Panc1 (cell line): ENCODE measurements around the gene HHAT. TPM values are rescaled to one million over a fixed set of nuclear protein-coding genes. Genes with fewer than 3 reads are reported as not detected.

Experiments used
- ATAC-seq: fragments of 200-7000 bp; cut with Tn5 transposase; 2 replicates; pipeline ENCODE4 v1.9.1; 2020; ENCODE audit warnings: mild to moderate bottlenecking, moderate library complexity
- BruUV-seq: library from RNA; stranded (reverse); fragments of 400-500 nt; replicated peaks from 2 replicates; lab custom pipeline; 2021; lab: Mats Ljungman, UMichigan
- CTCF ChIA-PET: fragments of 300-600 bp; sonication (Branson Sonifier 250); formaldehyde crosslinking; loops from one replicate; lab custom pipeline; 2022; ENCODE audit warnings: antibody characterized with exemption; lab: Charles Lee
- POLR2A ChIA-PET: fragments of 300-600 bp; sonication (Branson Sonifier 250); formaldehyde crosslinking; loops from one replicate; lab custom pipeline; 2022; ENCODE audit warnings: antibody characterized with exemption; lab: Charles Lee
- DNase-seq: peaks from one replicate; pipeline ENCODE4 v3.0.0-alpha.2; 2010; ENCODE audit warnings: low read depth, low spot score
- H3K27ac ChIP-seq: 2 replicates; pipeline ENCODE4 v1.5.1; 2011; ENCODE audit warnings: mild to moderate bottlenecking, low read length, inconsistent platforms
- H3K27me3 ChIP-seq: fragments of 200-500 bp; sonication (Bioruptor generic); 2 replicates; pipeline ENCODE4 v1.6.0; 2014; ENCODE audit warnings: low read length, inconsistent platforms; ENCODE audit not compliant: control insufficient read depth, insufficient read depth
- H3K36me3 ChIP-seq: fragments of 200-500 bp; sonication (Bioruptor generic); 2 replicates; pipeline ENCODE4 v1.5.1; 2014; ENCODE audit warnings: inconsistent platforms, mild to moderate bottlenecking, low read length, moderate library complexity; ENCODE audit not compliant: control insufficient read depth, insufficient read depth
- H3K4me1 ChIP-seq: 2 replicates; pipeline ENCODE4 v1.5.1; 2011; ENCODE audit warnings: inconsistent platforms, mild to moderate bottlenecking, low read length, moderate library complexity; ENCODE audit not compliant: control insufficient read depth, insufficient read depth
- H3K4me3 ChIP-seq, 2 experiments: 2 replicates each; pipeline ENCODE4 v1.5.1; 2011 to 2012; ENCODE audit warnings: low read depth in 2 of 2, low read length in 2 of 2, mild to moderate bottlenecking in 2 of 2, inconsistent platforms in 1 of 2, moderate library complexity in 1 of 2
- H3K9me3 ChIP-seq: fragments of 200-500 bp; sonication (Bioruptor generic); 2 replicates; pipeline ENCODE4 v1.5.1; 2014; ENCODE audit warnings: low read depth, mild to moderate bottlenecking, inconsistent platforms, low read length, moderate library complexity; ENCODE audit not compliant: control insufficient read depth, insufficient read depth
- CTCF ChIP-seq: fragments of 450-650 bp; IDR thresholded peaks from 2 replicates; pipeline ENCODE4 v1.5.1; 2017; ENCODE audit warnings: mild to moderate bottlenecking
- POLR2AphosphoS5 ChIP-seq: IDR thresholded peaks from 2 replicates; pipeline ENCODE4 v1.6.1; 2012; ENCODE audit warnings: mild to moderate bottlenecking, low read depth, low read length, moderate library complexity
- REST ChIP-seq, 2 experiments: IDR thresholded peaks; 2 replicates each; pipeline ENCODE4 v1.6.1; 2011 to 2012; ENCODE audit warnings: low read depth in 2 of 2, control low read depth in 1 of 2, low read length in 1 of 2, mild to moderate bottlenecking in 1 of 2, moderate library complexity in 1 of 2; ENCODE audit not compliant: insufficient read depth in 1 of 2
- SIN3A ChIP-seq: IDR thresholded peaks from 2 replicates; pipeline ENCODE4 v1.6.1; 2012; ENCODE audit warnings: low read depth, mild to moderate bottlenecking, low read length, moderate library complexity, borderline replicate concordance; ENCODE audit not compliant: insufficient read depth
- TCF7L2 ChIP-seq: IDR thresholded peaks from 2 replicates; pipeline ENCODE4 v1.6.1; 2011; ENCODE audit warnings: mild to moderate bottlenecking, low read depth, low read length, inconsistent platforms
- in situ Hi-C: cut with HindIII; loops from 2 replicates; pipeline ENCODE4 v1.10.0; 2016; ENCODE audit warnings: low sequenced_read_pairs, low pct_unique_long_range_greater_than_20kb
- intact Hi-C: fragments of 100-400 bp; cut with micrococcal nuclease; formaldehyde crosslinking; loops from one replicate; pipeline ENCODE4 v1.10.0; 2022; ENCODE audit not compliant: unreplicated experiment
- total RNA-seq: library from RNA; stranded (reverse); gene quantifications from one replicate; pipeline ENCODE4 v1.2.1, GENCODE V29; 2021; ENCODE audit not compliant: unreplicated experiment

HHAT gene
- total RNA-seq, 1 experiment from 2014 or later = 2.3 TPM

GRCh38 chr1:210302501-210302900, 26.2 kb upstream of the HHAT start:
- ATAC-seq (no peak), DNase-seq (no peak)
- intact Hi-C loops = no loop called here
- H3K4me3 ChIP-seq = no peak overlapping the region
- TF ChIP-seq REST (IDR thresholded peaks at IDR 0.05; ENCODE audit: insufficient read depth in 1 of 2, low read depth in 2 of 2, low read length in 1 of 2) = no peak
- TF ChIP-seq TCF7L2 = no peak
- TF ChIP-seq POLR2AphosphoS5 = no peak
- no peak for TF ChIP-seq SIN3A
- no peak for TF ChIP-seq CTCF
- H3K36me3 ChIP-seq = no peaks in the 10 kb centered on the region
- in situ Hi-C loops = no loop called here
- H3K4me1 ChIP-seq = no peaks in the 10 kb centered on the region
- BruUV-seq = no TSS peak
- no peaks in the 10 kb centered on the region; the same call in 1 of the 2 replicates for H3K27me3 ChIP-seq
- no peaks in the 10 kb centered on the region for H3K9me3 ChIP-seq
- ChIA-PET POLR2A (interaction anchor here (0.7 kb wide), 1 partner anchor 72 kb away, joined by 3 read pairs; no protein-coding TSS in a partner anchor), CTCF (interaction anchor here (0.7 kb wide), 1 partner anchor 8 kb away, joined by 4 read pairs; no protein-coding TSS in a partner anchor)
- no peak overlapping the region for H3K27ac ChIP-seq

GRCh38 chr1:210303391-210303790, 25.3 kb upstream of the HHAT start:
- Histone ChIP-seq H3K27me3 (no peaks in the 10 kb centered on the region; the same call in 1 of the 2 replicates), H3K36me3 (no peaks in the 10 kb centered on the region), H3K9me3 (no peaks in the 10 kb centered on the region), H3K4me1 (no peaks in the 10 kb centered on the region), H3K27ac (no peak overlapping the region), H3K4me3 (no peak overlapping the region)
- TF ChIP-seq REST (IDR thresholded peaks at IDR 0.05; ENCODE audit: insufficient read depth in 1 of 2, low read depth in 2 of 2, low read length in 1 of 2) (no peak), TCF7L2 (no peak), SIN3A (no peak), POLR2AphosphoS5 (no peak), CTCF (no peak)
- DNase-seq (no peak), ATAC-seq (no peak)
- in situ Hi-C loops = no loop called here
- BruUV-seq = no TSS peak
- ChIA-PET POLR2A (no interaction called here), CTCF (no interaction called here)
- intact Hi-C loops = no loop called here
